ENCODE results near the gene SEC14L2. TPM values are rescaled to one million over a fixed set of nuclear protein-coding genes. Genes with fewer than 3 reads are reported as not detected.

Gene SEC14L2
- polyA plus RNA-seq, 1 donor from 2014 or later: 2.7 TPM

DNA sequence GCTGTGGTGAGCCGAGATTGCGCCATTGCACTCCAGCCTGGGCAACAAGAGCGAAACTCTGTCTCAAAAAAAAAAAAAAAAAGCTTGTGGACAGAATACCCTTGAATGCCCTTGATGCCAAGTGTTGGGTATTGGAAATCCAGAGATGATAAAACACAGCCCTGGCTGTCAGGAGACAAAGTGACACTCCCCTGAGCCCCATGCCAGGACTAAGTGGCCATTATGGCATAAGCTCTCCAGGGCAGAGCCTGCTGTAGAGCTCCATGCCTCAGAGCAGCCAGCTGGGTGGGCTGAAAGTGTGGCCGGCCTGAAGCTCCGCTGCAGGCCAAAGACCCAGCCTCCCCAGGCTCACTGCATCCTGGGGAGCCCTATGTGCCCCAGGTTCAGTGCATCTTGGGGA lies 14.5 kb upstream of the SEC14L2 start:
- H3K9me3 ChIP-seq (ENCODE audit: low read length): no peaks in the 10 kb centered on the region
- no peaks in the 10 kb centered on the region for H3K9me2 ChIP-seq (ENCODE audit: insufficient read depth, low read length)
- no peaks in the 10 kb centered on the region for H3K79me2 ChIP-seq (replicated peaks; ENCODE audit: insufficient read depth, low read length)
- H3K27me3 ChIP-seq (ENCODE audit: insufficient read depth, low read depth, low read length): no peaks in the 10 kb centered on the region
- no peak overlapping the region for H2AFZ ChIP-seq (ENCODE audit: low read depth, low read length)
- H3K9ac ChIP-seq (ENCODE audit: low read length): no peak overlapping the region
- no peak overlapping the region for H3K4me3 ChIP-seq (ENCODE audit: low read length)
- TF ChIP-seq POLR2AphosphoS5 (IDR thresholded peaks at IDR 0.05) (no peak), SMC3 (conservative IDR thresholded peaks at IDR 0.05; ENCODE audit: poor library complexity) (no peak), TAF1 (IDR thresholded peaks at IDR 0.05; ENCODE audit: low read depth) (no peak), RAD21 (conservative IDR thresholded peaks at IDR 0.05) (no peak), MXI1 (conservative IDR thresholded peaks at IDR 0.05; ENCODE audit: poor library complexity, severe bottlenecking) (no peak), EP300 (conservative IDR thresholded peaks at IDR 0.05; ENCODE audit: poor library complexity, severe bottlenecking) (no peak), EZH2 (IDR thresholded peaks at IDR 0.05; ENCODE audit: borderline replicate concordance, insufficient read depth, low read length, poor library complexity, severe bottlenecking) (no peak)
- TF ChIP-seq, protein P1, sequence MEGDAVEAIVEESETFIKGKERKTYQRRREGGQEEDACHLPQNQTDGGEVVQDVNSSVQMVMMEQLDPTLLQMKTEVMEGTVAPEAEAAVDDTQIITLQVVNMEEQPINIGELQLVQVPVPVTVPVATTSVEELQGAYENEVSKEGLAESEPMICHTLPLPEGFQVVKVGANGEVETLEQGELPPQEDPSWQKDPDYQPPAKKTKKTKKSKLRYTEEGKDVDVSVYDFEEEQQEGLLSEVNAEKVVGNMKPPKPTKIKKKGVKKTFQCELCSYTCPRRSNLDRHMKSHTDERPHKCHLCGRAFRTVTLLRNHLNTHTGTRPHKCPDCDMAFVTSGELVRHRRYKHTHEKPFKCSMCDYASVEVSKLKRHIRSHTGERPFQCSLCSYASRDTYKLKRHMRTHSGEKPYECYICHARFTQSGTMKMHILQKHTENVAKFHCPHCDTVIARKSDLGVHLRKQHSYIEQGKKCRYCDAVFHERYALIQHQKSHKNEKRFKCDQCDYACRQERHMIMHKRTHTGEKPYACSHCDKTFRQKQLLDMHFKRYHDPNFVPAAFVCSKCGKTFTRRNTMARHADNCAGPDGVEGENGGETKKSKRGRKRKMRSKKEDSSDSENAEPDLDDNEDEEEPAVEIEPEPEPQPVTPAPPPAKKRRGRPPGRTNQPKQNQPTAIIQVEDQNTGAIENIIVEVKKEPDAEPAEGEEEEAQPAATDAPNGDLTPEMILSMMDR (IDR thresholded peaks at IDR 0.05; ENCODE audit: poor library complexity, severe bottlenecking): no peak
- TF ChIP-seq, protein P2, sequence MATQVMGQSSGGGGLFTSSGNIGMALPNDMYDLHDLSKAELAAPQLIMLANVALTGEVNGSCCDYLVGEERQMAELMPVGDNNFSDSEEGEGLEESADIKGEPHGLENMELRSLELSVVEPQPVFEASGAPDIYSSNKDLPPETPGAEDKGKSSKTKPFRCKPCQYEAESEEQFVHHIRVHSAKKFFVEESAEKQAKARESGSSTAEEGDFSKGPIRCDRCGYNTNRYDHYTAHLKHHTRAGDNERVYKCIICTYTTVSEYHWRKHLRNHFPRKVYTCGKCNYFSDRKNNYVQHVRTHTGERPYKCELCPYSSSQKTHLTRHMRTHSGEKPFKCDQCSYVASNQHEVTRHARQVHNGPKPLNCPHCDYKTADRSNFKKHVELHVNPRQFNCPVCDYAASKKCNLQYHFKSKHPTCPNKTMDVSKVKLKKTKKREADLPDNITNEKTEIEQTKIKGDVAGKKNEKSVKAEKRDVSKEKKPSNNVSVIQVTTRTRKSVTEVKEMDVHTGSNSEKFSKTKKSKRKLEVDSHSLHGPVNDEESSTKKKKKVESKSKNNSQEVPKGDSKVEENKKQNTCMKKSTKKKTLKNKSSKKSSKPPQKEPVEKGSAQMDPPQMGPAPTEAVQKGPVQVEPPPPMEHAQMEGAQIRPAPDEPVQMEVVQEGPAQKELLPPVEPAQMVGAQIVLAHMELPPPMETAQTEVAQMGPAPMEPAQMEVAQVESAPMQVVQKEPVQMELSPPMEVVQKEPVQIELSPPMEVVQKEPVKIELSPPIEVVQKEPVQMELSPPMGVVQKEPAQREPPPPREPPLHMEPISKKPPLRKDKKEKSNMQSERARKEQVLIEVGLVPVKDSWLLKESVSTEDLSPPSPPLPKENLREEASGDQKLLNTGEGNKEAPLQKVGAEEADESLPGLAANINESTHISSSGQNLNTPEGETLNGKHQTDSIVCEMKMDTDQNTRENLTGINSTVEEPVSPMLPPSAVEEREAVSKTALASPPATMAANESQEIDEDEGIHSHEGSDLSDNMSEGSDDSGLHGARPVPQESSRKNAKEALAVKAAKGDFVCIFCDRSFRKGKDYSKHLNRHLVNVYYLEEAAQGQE (IDR thresholded peaks at IDR 0.05; ENCODE audit: borderline replicate concordance): no peak
- H3K27ac ChIP-seq (ENCODE audit: low read length): no peak overlapping the region
- no peaks in the 10 kb centered on the region for H3F3A ChIP-seq (ENCODE audit: insufficient read depth, low read length, poor library complexity, severe bottlenecking)
- H3K36me3 ChIP-seq (ENCODE audit: insufficient read depth, low read length): peaks cover 5% of the 10 kb centered on the region
- H3K4me2 ChIP-seq (ENCODE audit: low read length): no peak overlapping the region
- no peaks in the 10 kb centered on the region for H4K20me1 ChIP-seq (ENCODE audit: insufficient read depth)

DNA sequence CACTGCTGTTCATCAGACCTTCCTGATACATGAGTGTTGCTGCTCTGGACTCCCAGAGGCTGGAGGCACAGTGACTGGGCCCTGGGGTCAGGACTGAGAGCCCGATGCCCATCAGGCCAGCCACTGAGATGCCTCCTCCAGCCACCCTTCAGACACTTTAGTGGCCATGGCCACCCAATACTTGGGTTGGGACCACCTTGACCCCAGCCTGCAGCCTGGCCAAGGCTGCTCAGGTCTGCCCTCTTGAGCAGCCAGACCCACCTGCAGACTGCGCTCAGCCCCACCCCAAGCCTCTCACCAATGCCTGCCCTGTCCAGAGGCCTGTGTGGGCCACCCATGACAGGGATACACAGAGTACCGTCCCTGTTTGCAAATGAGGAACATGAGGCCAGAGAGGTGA lies 13.8 kb upstream of the SEC14L2 start:
- Histone ChIP-seq H3F3A (ENCODE audit: insufficient read depth, low read length, poor library complexity, severe bottlenecking) (no peaks in the 10 kb centered on the region), H3K9ac (ENCODE audit: low read length) (no peak overlapping the region), H3K4me3 (ENCODE audit: low read length) (no peak overlapping the region), H3K79me2 (replicated peaks; ENCODE audit: insufficient read depth, low read length) (no peaks in the 10 kb centered on the region), H2AFZ (ENCODE audit: low read depth, low read length) (no peak overlapping the region), H3K36me3 (ENCODE audit: insufficient read depth, low read length) (peaks cover 5% of the 10 kb centered on the region), H3K4me2 (ENCODE audit: low read length) (no peak overlapping the region), H3K27ac (ENCODE audit: low read length) (no peak overlapping the region), H3K9me3 (ENCODE audit: low read length) (no peaks in the 10 kb centered on the region), H3K27me3 (ENCODE audit: insufficient read depth, low read depth, low read length) (no peaks in the 10 kb centered on the region), H3K9me2 (ENCODE audit: insufficient read depth, low read length) (no peaks in the 10 kb centered on the region), H4K20me1 (ENCODE audit: insufficient read depth) (no peaks in the 10 kb centered on the region)
- no peak for TF ChIP-seq POLR2AphosphoS5 (IDR thresholded peaks at IDR 0.05)
- no peak for TF ChIP-seq SMC3 (conservative IDR thresholded peaks at IDR 0.05; ENCODE audit: poor library complexity)
- TF ChIP-seq, protein P2 (IDR thresholded peaks at IDR 0.05; ENCODE audit: borderline replicate concordance): no peak
- no peak for TF ChIP-seq RAD21 (conservative IDR thresholded peaks at IDR 0.05)
- TF ChIP-seq EZH2 (IDR thresholded peaks at IDR 0.05; ENCODE audit: borderline replicate concordance, insufficient read depth, low read length, poor library complexity, severe bottlenecking): no peak
- TF ChIP-seq TAF1 (IDR thresholded peaks at IDR 0.05; ENCODE audit: low read depth): no peak
- no peak for TF ChIP-seq EP300 (conservative IDR thresholded peaks at IDR 0.05; ENCODE audit: poor library complexity, severe bottlenecking)
- TF ChIP-seq, protein P1 (IDR thresholded peaks at IDR 0.05; ENCODE audit: poor library complexity, severe bottlenecking): no peak
- no peak for TF ChIP-seq MXI1 (conservative IDR thresholded peaks at IDR 0.05; ENCODE audit: poor library complexity, severe bottlenecking)
